Heart right ventricle (tissue), 16 donors: Measurements from ENCODE around the gene CD38. TPM values are rescaled to one million over a fixed set of nuclear protein-coding genes. Genes with fewer than 3 reads are reported as not detected.
A peak's percentile ranks its signal among the peaks of the same experiment; 100 is the strongest.

ENCODE experiments used
- ATAC-seq, 8 donors: fragments of 200-7000 bp; cut with Tn5 transposase; one replicate each; pipeline ENCODE4 v1.9.1; 2020; ENCODE audit warnings: mild to moderate bottlenecking in 8 of 8, moderate library complexity in 8 of 8, moderate number of reproducible peaks in 1 of 8
- DNase-seq, 2 donors: peaks; one replicate each; pipeline ENCODE4 v3.0.0-alpha.2; 2020
- H3K27ac ChIP-seq, 10 donors: fragments of 200-600 bp; sonication (generic) in 2 of 10; one replicate each; pipeline versions ENCODE4 v1.5.0 to v1.8.0; 2020 to 2022; ENCODE audit warnings: mild to moderate bottlenecking in 3 of 10
- H3K27me3 ChIP-seq, 7 donors: fragments of 200-600 bp; one replicate each; pipeline ENCODE4 v1.8.0; 2021 to 2022; ENCODE audit warnings: mild to moderate bottlenecking in 2 of 7
- H3K36me3 ChIP-seq, 9 donors: fragments of 200-600 bp; sonication (generic) in 1 of 9; one replicate each; pipeline versions ENCODE4 v1.5.0 to v1.8.0; 2020 to 2022; ENCODE audit warnings: mild to moderate bottlenecking in 2 of 9
- H3K4me1 ChIP-seq, 9 donors: fragments of 200-600 bp; sonication (generic) in 1 of 9; one replicate each; pipeline versions ENCODE4 v1.5.0 to v1.8.0; 2020 to 2022; ENCODE audit warnings: mild to moderate bottlenecking in 4 of 9
- H3K4me3 ChIP-seq, 10 donors: fragments of 200-600 bp; sonication (generic) in 2 of 10; one replicate each; pipeline versions ENCODE4 v1.5.0 to v1.8.0; 2020 to 2022; ENCODE audit warnings: mild to moderate bottlenecking in 7 of 10, moderate library complexity in 2 of 10
- H3K9me3 ChIP-seq, 11 donors: fragments of 200-600 bp in 10 of 11; sonication (generic) in 2 of 11; one replicate each; pipeline versions ENCODE4 v1.5.0 to v1.8.0; 2013 to 2022; ENCODE audit warnings: mild to moderate bottlenecking in 2 of 11, control low read depth in 1 of 11, moderate library complexity in 1 of 11
- WGBS, 2 donors: extraction: QIAGEN DNeasy Blood & Tissue Kit; methylation state at CpG; one replicate each; pipeline ENCODE4 v1.1.7; 2013; ENCODE audit warnings: inconsistent platforms in 1 of 2; 5-methylcytosine and 5-hydroxymethylcytosine counted together
- intact Hi-C, 10 donors: fragments of 100-400 bp; cut with DNase I; formaldehyde crosslinking; loops; one replicate each; pipeline versions ENCODE4 v1.11.1 to v1.14.2; 2022
- polyA plus RNA-seq, 2 donors: library from polyadenylated mRNA; stranded (reverse); fragments of 200-250 nt; gene quantifications; one replicate each; pipeline ENCODE4 v1.2.3, GENCODE V29; 2013
- total RNA-seq, 10 donors: library from RNA; stranded (reverse); fragmentation: NEBNext Ultra II Directional in 3 of 10; extraction: Animal tissue kit (Norgen Biotek cat#: 25700) in 3 of 10; gene quantifications; one replicate each; pipeline versions ENCODE4 v1.2.1 to v1.2.4, GENCODE V29; 2021 to 2023
- TF ChIP-seq, protein P1 (sequence below), 9 donors: fragments of 200-600 bp; sonication (generic) in 2 of 9; IDR thresholded peaks; one replicate each; pipeline versions ENCODE4 v1.5.0 to v1.8.0; 2021 to 2022; ENCODE audit warnings: antibody characterized with exemption in 9 of 9, mild to moderate bottlenecking in 5 of 9, moderate library complexity in 1 of 9
- donor health status: Arrhythmogenic right ventricular cardiomyopathy.
- donor health status: ischemic (EF 13 %, LVEDD 7.1; RV severe dilation, severe dysfunction).
- donor health status: healthy with polysubstance abuse.
- donor health status: DM: no; HTN: yes; CAD: no.
- donor health status: DM: no; HTN: no; CAD: no.
- donor health status: ischemic (EF 25% LVEDD 6.9; RV normal size, moderate dysfunction).
- donor health status: ischemic (EF 25% LVEDD 5.7; RV mildly dilated, moderate dysfunction).
- donor health status: healthy.
- donor health status: DM: yes; HTN: yes; CAD: no.
- donor health status: Ischemic cardiomyopathy.
- donor health status: ischemic (EF 35%, LVEDD 5.7; RV mildly dilated, moderate dysfunction).
- donor health status: nonischemic (EF 11% LVEDD 7.7; RV severe dilation, severe dysfunction).
- donor health status: DM: yes; HTN: yes; CAD: no.
- donor health status: PGD.
- donor health status: ischemic (EF 29% LVEDD 5.4; RV normal size, mild dysfunction).
- donor health status: nonischemic (EF 23%, LVEDD 6.1; RV moderate dilation, normal function).

Gene CD38
- total and polyA plus RNA-seq, 12 donors = 0.68 to 11.3 (median 3.2) TPM

DNA sequence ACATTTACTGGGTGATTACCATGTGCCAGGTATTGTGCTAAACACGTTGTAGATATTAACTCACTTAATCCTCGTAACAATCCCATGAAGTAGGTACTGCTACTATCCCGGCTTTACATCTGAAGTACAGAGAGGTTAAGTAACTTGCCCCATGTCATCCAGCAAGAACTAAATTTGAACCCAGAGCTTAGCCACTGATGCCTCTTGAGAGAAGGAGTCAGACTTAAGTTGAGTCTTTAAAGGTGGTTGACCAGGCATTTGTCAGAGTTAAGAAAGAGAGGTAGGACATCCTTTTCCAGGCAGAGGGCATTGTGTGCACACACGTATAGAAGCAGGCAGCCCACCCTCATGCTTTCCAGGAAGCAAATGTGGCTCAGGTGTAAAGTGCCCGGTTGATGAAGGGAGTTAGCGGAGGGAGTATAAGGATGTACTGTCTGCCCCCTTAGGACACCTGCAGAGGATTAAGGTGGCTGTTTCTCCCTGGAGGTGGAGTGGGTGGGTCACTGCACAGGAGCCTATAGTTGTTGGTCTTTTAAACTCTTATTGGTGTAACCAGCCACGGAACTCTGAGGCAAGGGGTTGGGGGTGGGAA, 335 bp upstream of the CD38 start:
- WGBS, 2 donors = 76 to 78% methylated on average over 7 of the region's 7 CpGs
- Histone ChIP-seq H3K27me3 (peaks cover 0 to 3% (median 0%) of the 10 kb centered on the region in 7 donors), H3K4me3 (peak overlapping the region in 8 of 10 donors; percentile 57 to 76 (median 65)), H3K4me1 (peaks cover 0 to 52% (median 20%) of the 10 kb centered on the region in 9 donors), H3K27ac (peak overlapping the region in 8 of 10 donors; percentile 36 to 87 (median 74)), H3K36me3 (no peaks in the 10 kb centered on the region), H3K9me3 (no peaks in the 10 kb centered on the region)
- no peak for DNase-seq
- TF ChIP-seq, protein P1, sequence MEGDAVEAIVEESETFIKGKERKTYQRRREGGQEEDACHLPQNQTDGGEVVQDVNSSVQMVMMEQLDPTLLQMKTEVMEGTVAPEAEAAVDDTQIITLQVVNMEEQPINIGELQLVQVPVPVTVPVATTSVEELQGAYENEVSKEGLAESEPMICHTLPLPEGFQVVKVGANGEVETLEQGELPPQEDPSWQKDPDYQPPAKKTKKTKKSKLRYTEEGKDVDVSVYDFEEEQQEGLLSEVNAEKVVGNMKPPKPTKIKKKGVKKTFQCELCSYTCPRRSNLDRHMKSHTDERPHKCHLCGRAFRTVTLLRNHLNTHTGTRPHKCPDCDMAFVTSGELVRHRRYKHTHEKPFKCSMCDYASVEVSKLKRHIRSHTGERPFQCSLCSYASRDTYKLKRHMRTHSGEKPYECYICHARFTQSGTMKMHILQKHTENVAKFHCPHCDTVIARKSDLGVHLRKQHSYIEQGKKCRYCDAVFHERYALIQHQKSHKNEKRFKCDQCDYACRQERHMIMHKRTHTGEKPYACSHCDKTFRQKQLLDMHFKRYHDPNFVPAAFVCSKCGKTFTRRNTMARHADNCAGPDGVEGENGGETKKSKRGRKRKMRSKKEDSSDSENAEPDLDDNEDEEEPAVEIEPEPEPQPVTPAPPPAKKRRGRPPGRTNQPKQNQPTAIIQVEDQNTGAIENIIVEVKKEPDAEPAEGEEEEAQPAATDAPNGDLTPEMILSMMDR (IDR thresholded peaks at IDR 0.05) = no peak
- intact Hi-C loops = no loop called here
- peak in 2 of 8 donors; percentile 17 to 34 for ATAC-seq

DNA sequence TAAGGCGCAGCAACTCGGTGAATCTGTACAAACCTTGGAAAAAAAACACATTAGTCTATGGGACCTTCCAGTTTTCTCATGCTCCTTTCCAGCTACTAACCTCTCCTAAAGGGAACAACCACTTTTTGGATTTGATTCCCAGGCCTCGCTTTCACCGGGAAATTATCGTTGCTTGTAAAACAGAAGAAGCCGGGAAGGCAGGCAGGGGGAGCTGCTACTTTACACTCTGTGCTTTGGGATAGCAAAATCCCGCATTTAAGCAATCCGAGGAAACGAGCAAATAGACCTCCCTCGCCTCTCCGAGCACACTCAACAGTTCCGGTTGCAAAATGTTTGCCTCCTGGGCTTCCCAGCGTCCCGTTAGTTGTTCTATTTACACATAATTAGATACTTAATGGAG, 1.2 kb downstream of the CD38 start:
- H3K4me3 ChIP-seq = peak overlapping the region; percentile 57 to 76 (median 64)
- DNase-seq = peak; percentile 29 to 58
- 0 to 1% methylated on average over 14 of the region's 14 CpGs for WGBS, 2 donors

DNA sequence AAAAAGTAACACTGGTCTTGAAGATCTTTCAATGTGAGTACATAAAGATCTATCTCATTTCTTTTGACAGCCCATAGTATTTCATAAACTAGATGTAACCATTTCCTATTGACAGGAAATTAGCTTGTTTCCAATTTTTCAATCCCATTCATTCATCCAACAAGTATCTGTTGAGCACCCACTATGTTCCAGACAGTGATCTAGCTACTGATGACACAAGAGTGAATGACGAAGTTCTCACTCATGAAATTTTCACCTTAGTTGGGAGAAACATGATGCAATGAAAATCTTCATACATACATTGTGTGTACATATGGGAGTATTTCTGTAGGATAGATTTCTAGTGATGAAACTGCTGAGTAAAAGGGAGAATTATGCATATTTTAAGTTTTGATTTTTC, 1.7 kb downstream of the CD38 start:
- Histone ChIP-seq H3K4me3 (peak overlapping the region in 9 of 10 donors; percentile 57 to 76 (median 65)), H3K27ac (peak overlapping the region in 9 of 10 donors; percentile 7 to 87 (median 71)), H3K4me1 (peaks cover 0 to 69% (median 20%) of the 10 kb centered on the region in 9 donors), H3K9me3 (no peaks in the 10 kb centered on the region), H3K36me3 (no peaks in the 10 kb centered on the region), H3K27me3 (peaks cover 0 to 5% (median 0%) of the 10 kb centered on the region in 7 donors)
- intact Hi-C loops = loop anchor here in 1 of 10 donors (5.0 kb wide), 1 partner anchor 48 kb away; no protein-coding TSS in a partner anchor
- TF ChIP-seq, protein P1 (IDR thresholded peaks at IDR 0.05) = no peak
- 78 to 85% methylated on average over 1 of the region's 1 CpG for WGBS, 2 donors
- ATAC-seq = no peak
- DNase-seq = no peak

More for the DNA sequence above, 1.2 kb downstream of the CD38 start:
- Histone ChIP-seq H3K36me3 (no peaks in the 10 kb centered on the region), H3K27me3 (peaks cover 0 to 5% (median 0%) of the 10 kb centered on the region in 7 donors), H3K4me1 (peaks cover 0 to 66% (median 20%) of the 10 kb centered on the region in 9 donors), H3K27ac (peak overlapping the region; percentile 7 to 87 (median 72)), H3K9me3 (no peaks in the 10 kb centered on the region)
- peak; percentile 66 to 85 (median 77) for ATAC-seq
- intact Hi-C loops = no loop called here
- TF ChIP-seq, protein P1 (IDR thresholded peaks at IDR 0.05) = peak in 6 of 9 donors; percentile 30 to 66 (median 52)

DNA sequence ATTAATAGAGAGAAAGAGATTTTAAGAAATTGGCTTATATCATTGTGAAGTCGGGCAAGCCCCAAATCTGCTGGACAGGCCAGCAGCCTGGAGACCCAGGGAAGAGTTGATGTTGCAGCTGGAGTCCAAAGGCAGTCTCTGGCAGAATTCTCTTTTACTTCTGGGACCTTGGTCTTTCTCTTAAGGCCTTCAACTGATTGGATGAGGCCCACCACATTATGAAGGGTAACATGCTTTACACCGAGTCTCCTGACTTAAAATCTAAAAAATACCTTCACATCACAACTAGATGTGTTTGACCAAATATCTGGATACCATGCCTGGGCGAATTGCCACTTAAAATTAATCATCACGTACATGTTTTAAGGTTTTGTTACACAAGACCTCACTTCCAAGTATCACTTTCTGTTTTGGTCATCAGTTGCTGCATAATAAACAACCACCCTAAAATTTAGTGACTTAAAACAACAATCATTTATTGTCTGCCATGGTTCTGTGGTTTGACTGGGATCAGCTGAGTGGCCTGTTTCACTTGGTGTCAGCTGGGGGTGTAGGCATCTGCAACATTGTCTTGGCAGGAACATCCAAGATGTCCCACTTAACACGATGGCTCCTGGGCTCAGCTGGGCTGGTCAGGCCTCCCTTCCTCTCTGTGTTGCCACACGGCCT, 3.4 kb downstream of the CD38 start:
- Histone ChIP-seq H3K9me3 (peaks cover 0 to 5% (median 0%) of the 10 kb centered on the region in 11 donors), H3K4me3 (no peak overlapping the region), H3K36me3 (no peaks in the 10 kb centered on the region), H3K27me3 (peaks cover 0 to 5% (median 0%) of the 10 kb centered on the region in 7 donors), H3K27ac (peak overlapping the region in 1 of 10 donors; percentile 81), H3K4me1 (peaks cover 0 to 69% (median 20%) of the 10 kb centered on the region in 9 donors)
- WGBS, 2 donors = 85 to 86% methylated on average over 6 of the region's 6 CpGs
- TF ChIP-seq, protein P1 (IDR thresholded peaks at IDR 0.05) = no peak
- intact Hi-C loops = loop anchor here in 1 of 10 donors (5.0 kb wide), 1 partner anchor 49 kb away; no protein-coding TSS in a partner anchor
- ATAC-seq (no peak), DNase-seq (no peak)
